Measurements from ENCODE around the gene ASGR2.

Gene ASGR2

DNA sequence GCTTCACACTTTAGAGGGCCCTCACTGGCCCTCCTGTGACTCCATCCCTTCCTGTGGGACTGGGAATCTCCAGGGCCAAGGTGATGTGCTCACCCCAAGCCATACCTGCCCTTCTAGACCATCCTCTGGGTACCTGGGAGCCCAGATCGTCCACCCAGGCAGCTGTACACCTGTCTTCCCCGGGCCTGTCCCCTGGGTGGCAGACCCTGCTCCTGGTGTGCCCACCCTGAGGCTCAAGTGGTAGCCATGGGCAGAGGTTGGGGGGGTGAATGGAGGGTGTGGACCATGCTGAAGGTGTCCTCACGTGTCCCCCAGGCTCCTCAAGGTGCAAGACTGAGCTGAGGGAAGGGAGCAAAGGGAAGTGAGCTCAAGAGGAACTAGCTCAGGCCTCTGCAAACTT is 43.9 kb downstream of the ASGR2 start:
- Histone ChIP-seq H3K4me3 (no peak overlapping the region), H3K27ac (no peak overlapping the region)
- TF ChIP-seq, protein P1, sequence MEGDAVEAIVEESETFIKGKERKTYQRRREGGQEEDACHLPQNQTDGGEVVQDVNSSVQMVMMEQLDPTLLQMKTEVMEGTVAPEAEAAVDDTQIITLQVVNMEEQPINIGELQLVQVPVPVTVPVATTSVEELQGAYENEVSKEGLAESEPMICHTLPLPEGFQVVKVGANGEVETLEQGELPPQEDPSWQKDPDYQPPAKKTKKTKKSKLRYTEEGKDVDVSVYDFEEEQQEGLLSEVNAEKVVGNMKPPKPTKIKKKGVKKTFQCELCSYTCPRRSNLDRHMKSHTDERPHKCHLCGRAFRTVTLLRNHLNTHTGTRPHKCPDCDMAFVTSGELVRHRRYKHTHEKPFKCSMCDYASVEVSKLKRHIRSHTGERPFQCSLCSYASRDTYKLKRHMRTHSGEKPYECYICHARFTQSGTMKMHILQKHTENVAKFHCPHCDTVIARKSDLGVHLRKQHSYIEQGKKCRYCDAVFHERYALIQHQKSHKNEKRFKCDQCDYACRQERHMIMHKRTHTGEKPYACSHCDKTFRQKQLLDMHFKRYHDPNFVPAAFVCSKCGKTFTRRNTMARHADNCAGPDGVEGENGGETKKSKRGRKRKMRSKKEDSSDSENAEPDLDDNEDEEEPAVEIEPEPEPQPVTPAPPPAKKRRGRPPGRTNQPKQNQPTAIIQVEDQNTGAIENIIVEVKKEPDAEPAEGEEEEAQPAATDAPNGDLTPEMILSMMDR (IDR thresholded peaks at IDR 0.05): no peak
- no peak for DNase-seq (ENCODE audit: low spot score)

DNA sequence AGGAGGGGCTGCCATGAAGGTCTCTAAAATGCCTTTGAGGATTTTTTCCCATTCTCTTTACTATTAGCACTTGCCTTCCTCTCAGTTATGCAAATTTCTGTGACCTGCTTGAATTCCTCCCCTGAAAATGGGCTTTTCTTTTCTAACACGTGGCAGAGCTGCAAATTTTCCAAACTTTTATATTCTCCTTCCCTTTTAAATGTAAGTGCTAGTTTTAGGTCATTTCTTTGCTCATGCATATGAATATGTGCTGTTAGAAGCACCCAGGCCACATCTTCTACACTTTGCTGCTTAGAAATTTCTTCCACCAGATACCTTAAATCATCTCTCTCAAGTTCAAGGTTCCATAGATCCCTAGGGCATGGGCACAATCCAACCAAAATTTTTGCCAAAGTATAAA is 46.4 kb downstream of the ASGR2 start:
- TF ChIP-seq, protein P1 (IDR thresholded peaks at IDR 0.05): no peak
- DNase-seq (ENCODE audit: low spot score): no peak
- H3K27ac ChIP-seq: no peak overlapping the region
- H3K4me3 ChIP-seq: no peak overlapping the region

DNA sequence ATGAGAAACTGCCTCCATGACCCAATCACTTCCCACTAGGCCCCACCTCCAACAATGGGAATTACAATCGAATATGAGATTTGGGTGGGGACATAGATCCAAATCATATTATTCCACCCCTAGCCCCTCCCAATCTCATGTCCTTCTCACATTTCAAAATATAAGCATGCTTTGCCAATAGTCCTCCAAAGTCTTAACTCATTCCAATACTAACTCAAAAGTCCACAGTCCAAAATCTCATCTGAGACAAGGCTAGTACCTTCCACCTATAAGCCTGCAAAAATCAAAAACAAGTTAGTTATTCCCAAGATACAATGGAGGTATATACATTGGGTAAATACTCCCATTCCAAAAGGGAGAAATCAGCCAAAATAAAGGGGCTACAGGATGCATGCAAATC is 47.4 kb downstream of the ASGR2 start:
- no peak overlapping the region for H3K4me3 ChIP-seq
- TF ChIP-seq, protein P1 (IDR thresholded peaks at IDR 0.05): no peak
- no peak overlapping the region for H3K27ac ChIP-seq
- no peak for DNase-seq (ENCODE audit: low spot score)

DNA sequence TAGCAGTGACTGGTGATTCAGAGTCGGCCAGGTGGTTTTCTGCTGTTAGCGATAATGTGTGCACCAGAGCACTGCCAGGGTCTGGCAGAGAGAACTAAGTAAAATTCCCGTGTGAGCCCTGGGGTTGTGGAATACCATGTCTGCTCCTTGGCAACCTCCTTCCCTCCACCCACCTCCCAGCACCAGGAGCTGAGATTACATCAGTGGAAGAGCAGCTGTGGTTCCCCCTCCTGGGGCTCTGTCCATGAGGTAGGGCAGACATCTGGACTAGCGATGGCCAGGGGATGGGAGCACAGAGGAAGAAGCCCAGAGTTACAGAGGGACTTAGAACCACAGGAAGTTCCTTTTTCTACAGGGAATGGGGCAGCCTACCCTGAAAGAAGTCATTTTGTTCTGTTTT is 50.4 kb downstream of the ASGR2 start:
- no peak for DNase-seq (ENCODE audit: low spot score)
- H3K4me3 ChIP-seq: no peak overlapping the region
- TF ChIP-seq, protein P1 (IDR thresholded peaks at IDR 0.05): no peak
- H3K27ac ChIP-seq: no peak overlapping the region

DNA sequence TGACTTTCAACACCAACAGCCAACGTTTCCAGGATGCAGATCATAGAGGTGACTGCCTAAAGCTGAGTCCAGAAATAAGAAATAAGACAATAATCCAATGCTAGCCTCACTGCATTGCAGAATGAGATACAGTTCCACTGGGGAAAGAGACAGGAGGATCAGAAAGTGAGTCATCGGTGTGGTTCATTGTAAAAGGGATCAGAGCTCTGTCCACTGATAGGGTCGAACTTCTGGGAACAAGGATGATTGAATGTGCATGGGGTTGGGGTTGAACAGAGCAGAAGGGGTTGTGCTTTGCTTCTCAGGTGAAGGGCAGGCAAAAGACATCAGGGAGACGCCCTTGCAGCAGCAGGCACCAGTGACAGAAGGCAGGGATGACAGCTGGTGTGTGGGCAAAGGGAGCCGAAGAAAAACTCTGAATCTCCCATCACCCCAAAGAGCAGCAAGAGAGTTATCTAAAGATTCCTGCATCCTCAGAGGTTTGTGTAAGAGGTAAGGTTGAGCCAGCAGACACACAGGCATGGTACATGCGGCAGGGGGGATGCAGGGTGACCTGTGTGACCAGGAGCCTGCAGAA is 51.0 kb downstream of the ASGR2 start:
- DNase-seq (ENCODE audit: low spot score): no peak
- no peak overlapping the region for H3K27ac ChIP-seq
- H3K4me3 ChIP-seq: no peak overlapping the region
- TF ChIP-seq, protein P1 (IDR thresholded peaks at IDR 0.05): no peak

DNA sequence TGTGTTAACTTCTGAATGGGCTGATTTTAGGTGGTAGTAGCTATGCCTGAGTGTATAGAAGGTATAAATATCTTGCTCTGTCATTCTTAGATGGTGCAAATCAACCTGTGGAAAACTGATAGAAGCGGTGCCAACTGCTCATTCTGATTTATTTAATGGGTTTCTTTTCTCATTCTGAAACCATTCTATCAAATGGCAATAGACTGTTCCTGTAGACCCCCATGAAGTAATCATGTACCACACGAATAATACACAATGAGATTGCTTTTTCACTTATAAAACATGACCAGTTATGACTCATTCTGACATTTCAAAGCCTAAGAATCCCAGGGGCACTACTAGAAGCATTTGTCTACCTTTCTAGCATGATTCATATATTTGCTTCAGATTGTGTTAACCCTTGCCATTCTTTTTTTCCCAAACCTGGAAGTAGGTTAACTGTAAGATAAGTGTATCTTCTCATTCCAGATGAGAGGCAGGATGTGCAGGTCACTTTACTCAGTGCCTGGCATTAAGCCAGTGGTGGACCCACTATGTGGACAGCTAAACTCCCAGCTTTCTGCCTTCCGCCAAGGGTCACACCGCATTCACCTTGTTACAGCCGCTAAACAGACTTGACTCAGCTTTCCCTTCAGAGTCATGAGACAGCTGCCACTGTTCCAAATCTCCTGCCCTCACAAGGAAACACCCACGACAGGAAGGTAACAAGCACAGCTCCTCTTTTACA is 54.3 kb downstream of the ASGR2 start:
- no peak for DNase-seq (ENCODE audit: low spot score)
- TF ChIP-seq, protein P1 (IDR thresholded peaks at IDR 0.05): no peak
- Histone ChIP-seq H3K27ac (no peak overlapping the region), H3K4me3 (no peak overlapping the region)

DNA sequence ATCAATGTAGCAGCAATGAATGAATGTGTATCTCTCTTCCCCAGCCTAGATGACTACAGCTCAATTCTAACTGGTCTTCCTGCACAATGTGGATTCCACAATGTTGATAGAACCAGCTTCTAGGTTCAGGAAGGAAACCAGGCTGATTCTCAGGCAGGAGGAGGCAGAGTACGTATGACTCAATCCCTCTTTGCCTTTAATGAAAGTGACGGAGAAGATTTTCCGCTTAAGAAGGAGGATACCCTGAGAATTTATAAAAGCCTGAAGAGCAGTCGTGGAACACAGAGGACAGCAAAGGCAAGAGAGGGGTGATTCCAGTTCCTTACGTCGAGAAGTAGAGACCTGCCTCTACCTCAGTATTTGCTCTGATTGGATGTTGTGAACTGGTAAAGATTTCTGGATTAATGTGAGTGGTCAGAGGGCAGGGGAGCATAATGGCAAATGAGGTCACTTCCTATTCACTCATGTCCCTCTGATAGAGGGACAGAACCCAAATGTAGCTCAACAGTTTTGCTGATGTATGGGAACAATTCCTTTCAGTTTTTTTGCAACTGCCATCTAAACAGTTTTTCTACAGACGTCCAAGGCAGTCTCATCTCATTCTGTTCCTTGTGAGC is 55.7 kb downstream of the ASGR2 start:
- H3K27ac ChIP-seq: peak overlapping the region in 1 of 2 donors; percentile 5
- TF ChIP-seq, protein P1 (IDR thresholded peaks at IDR 0.05): no peak
- DNase-seq (ENCODE audit: low spot score): no peak
- no peak overlapping the region for H3K4me3 ChIP-seq
